Stimulated activated effector memory CD8-positive, alpha-beta T cell treated with anti-CD3 and anti-CD28 coated beads, Interleukin-12 subunit alpha, Interleukin-12 subunit beta, amount 100 ng/mL, for 72 hours (primary cell): ENCODE measurements around the gene ZNF217.
"Not testable (repeated sequence)": the region's sequence is repeated elsewhere in the genome, so short reads cannot be mapped to it uniquely, and the experiment has no call there.

Experiments
- ATAC-seq: fragments of 150-1000 bp; cut with Tn5 transposase; 2 replicates; pipeline ENCODE4 v1.10.0; 2021
- DNase-seq, 2 donors: peaks; one replicate each; pipeline ENCODE4 v3.0.0; 2021 to 2022; ENCODE audit warnings: low spot score in 2 of 2
- H3K27ac Mint-ChIP-seq: one replicate; pipeline ENCODE4 v1.8.0; 2022; ENCODE audit warnings: mild to moderate bottlenecking, mixed read lengths
- H3K36me3 Mint-ChIP-seq: one replicate; pipeline ENCODE4 v1.8.0; 2022; ENCODE audit warnings: mild to moderate bottlenecking, mixed read lengths
- H3K4me1 Mint-ChIP-seq: one replicate; pipeline ENCODE4 v1.8.0; 2022; ENCODE audit warnings: mixed read lengths
- H3K4me3 Mint-ChIP-seq: one replicate; pipeline ENCODE4 v1.8.0; 2022; ENCODE audit warnings: mild to moderate bottlenecking, mixed read lengths
- H3K9me3 Mint-ChIP-seq: one replicate; pipeline ENCODE4 v1.8.0; 2022; ENCODE audit warnings: mixed read lengths

The ZNF217 gene

GRCh38 chr20:53584550-53584913 is 9.1 kb downstream of the ZNF217 start:
- H3K4me1 Mint-ChIP-seq, result peaks cover 62% of the 10 kb centered on the region
- not testable (repeated sequence) for DNase-seq, ATAC-seq, H3K9me3 Mint-ChIP-seq
- H3K36me3 Mint-ChIP-seq, result peaks cover 41% of the 10 kb centered on the region
- H3K27ac Mint-ChIP-seq, result peak overlapping the region; percentile 95
- peak overlapping the region; percentile 67 for H3K4me3 Mint-ChIP-seq

- Mint-ChIP-seq H3K27ac (peak overlapping the region; percentile 94), H3K4me1 (peaks cover 64% of the 10 kb centered on the region), H3K4me3 (peak overlapping the region; percentile 67), H3K36me3 (peaks cover 47% of the 10 kb centered on the region)
- H3K9me3 Mint-ChIP-seq, DNase-seq, ATAC-seq: not testable (repeated sequence)
These were observed 9.7 kb downstream of the ZNF217 start for GRCh38 chr20:53583660-53584549.

GRCh38 chr20:53582574-53583351 is 10.9 kb downstream of the ZNF217 start:
- ATAC-seq (peak; percentile 74), DNase-seq (no peak)
- Mint-ChIP-seq H3K4me3 (peak overlapping the region; percentile 67), H3K27ac (peak overlapping the region; percentile 94), H3K4me1 (peaks cover 67% of the 10 kb centered on the region), H3K36me3 (peaks cover 53% of the 10 kb centered on the region), H3K9me3 (no peaks in the 10 kb centered on the region)

GRCh38 chr20:53582251-53582570 is 11.4 kb downstream of the ZNF217 start:
- no peaks in the 10 kb centered on the region for H3K9me3 Mint-ChIP-seq
- peaks cover 72% of the 10 kb centered on the region for H3K4me1 Mint-ChIP-seq
- peaks cover 58% of the 10 kb centered on the region for H3K36me3 Mint-ChIP-seq
- DNase-seq (no peak), ATAC-seq (no peak)
- peak overlapping the region; percentile 67 for H3K4me3 Mint-ChIP-seq
- peak overlapping the region; percentile 94 for H3K27ac Mint-ChIP-seq

GRCh38 chr20:53581444-53582250 is 12.0 kb downstream of the ZNF217 start:
- H3K9me3 Mint-ChIP-seq, result no peaks in the 10 kb centered on the region
- H3K4me1 Mint-ChIP-seq, result peaks cover 77% of the 10 kb centered on the region
- DNase-seq, result peak in 1 of 2 donors; percentile 65
- peak overlapping the region; percentile 67 for H3K4me3 Mint-ChIP-seq
- ATAC-seq, result no peak
- peak overlapping the region; percentile 94 for H3K27ac Mint-ChIP-seq
- H3K36me3 Mint-ChIP-seq, result peaks cover 64% of the 10 kb centered on the region

- no peak for ATAC-seq
- Mint-ChIP-seq H3K4me1 (peaks cover 77% of the 10 kb centered on the region), H3K9me3 (no peaks in the 10 kb centered on the region), H3K27ac (peak overlapping the region; percentile 94), H3K36me3 (peaks cover 75% of the 10 kb centered on the region), H3K4me3 (peak overlapping the region; percentile 67)
- no peak for DNase-seq
These were observed 13.1 kb downstream of the ZNF217 start for GRCh38 chr20:53580376-53581111.

- H3K27ac Mint-ChIP-seq, result peak overlapping the region; percentile 94
- H3K36me3 Mint-ChIP-seq, result peaks cover 83% of the 10 kb centered on the region
- no peaks in the 10 kb centered on the region for H3K9me3 Mint-ChIP-seq
- H3K4me1 Mint-ChIP-seq, result peaks cover 79% of the 10 kb centered on the region
- H3K4me3 Mint-ChIP-seq, result peak overlapping the region; percentile 67
- DNase-seq (peak in 1 of 2 donors; percentile 66), ATAC-seq (peak; percentile 36)
These were observed 13.9 kb downstream of the ZNF217 start for GRCh38 chr20:53579581-53580375.

GRCh38 chr20:53579266-53579580 is 14.4 kb downstream of the ZNF217 start:
- H3K4me1 Mint-ChIP-seq, result peaks cover 84% of the 10 kb centered on the region
- DNase-seq, result no peak
- no peaks in the 10 kb centered on the region for H3K9me3 Mint-ChIP-seq
- H3K36me3 Mint-ChIP-seq, result peaks cover 88% of the 10 kb centered on the region
- peak overlapping the region; percentile 94 for H3K27ac Mint-ChIP-seq
- ATAC-seq, result peak; percentile 57
- H3K4me3 Mint-ChIP-seq, result peak overlapping the region; percentile 67

GRCh38 chr20:53578492-53579222 is 15.0 kb downstream of the ZNF217 start:
- ATAC-seq, result peak; percentile 58
- peaks cover 90% of the 10 kb centered on the region for H3K4me1 Mint-ChIP-seq
- peak; percentile 53 to 82 for DNase-seq
- peak overlapping the region; percentile 94 for H3K27ac Mint-ChIP-seq
- peak overlapping the region; percentile 67 for H3K4me3 Mint-ChIP-seq
- no peaks in the 10 kb centered on the region for H3K9me3 Mint-ChIP-seq
- peaks cover 94% of the 10 kb centered on the region for H3K36me3 Mint-ChIP-seq

- ATAC-seq (peak; percentile 33), DNase-seq (no peak)
- Mint-ChIP-seq H3K9me3 (no peaks in the 10 kb centered on the region), H3K27ac (peak overlapping the region; percentile 96), H3K4me1 (peaks cover 96% of the 10 kb centered on the region), H3K4me3 (peak overlapping the region; percentile 67), H3K36me3 (peaks cover 100% of the 10 kb centered on the region)
These were observed 16.9 kb downstream of the ZNF217 start for GRCh38 chr20:53576586-53577318.

GRCh38 chr20:53576195-53576580 is 17.5 kb downstream of the ZNF217 start:
- Mint-ChIP-seq H3K36me3 (peaks cover 100% of the 10 kb centered on the region), H3K4me1 (peaks cover 95% of the 10 kb centered on the region), H3K9me3 (no peaks in the 10 kb centered on the region), H3K27ac (peak overlapping the region; percentile 96), H3K4me3 (peak overlapping the region; percentile 67)
- ATAC-seq, result no peak
- DNase-seq, result no peak

- peak overlapping the region; percentile 96 for H3K27ac Mint-ChIP-seq
- peaks cover 95% of the 10 kb centered on the region for H3K4me1 Mint-ChIP-seq
- DNase-seq (no peak), ATAC-seq (no peak)
- H3K9me3 Mint-ChIP-seq, result no peaks in the 10 kb centered on the region
- peak overlapping the region; percentile 67 for H3K4me3 Mint-ChIP-seq
- H3K36me3 Mint-ChIP-seq, result peaks cover 100% of the 10 kb centered on the region
These were observed 18.0 kb downstream of the ZNF217 start for GRCh38 chr20:53575481-53576194.
